Measurements from ENCODE around the gene RNU6-7. TPM values are rescaled to one million over a fixed set of nuclear protein-coding genes. Genes with fewer than 3 reads are reported as not detected.

Gene RNU6-7
- total and polyA plus RNA-seq, 10 of the 15 experiments (the other 5 are each of a cell fraction or from before 2014, with no cell fraction given): not detected

- no peak for TF ChIP-seq ELK1 (IDR thresholded peaks at IDR 0.05; ENCODE audit: low read depth, low read length)
- TF ChIP-seq NRF1 (conservative IDR thresholded peaks at IDR 0.05; ENCODE audit: low read depth, low read length): peak; percentile 44; the same call in 1 of the 2 replicates
- no peak for TF ChIP-seq NFYB (IDR thresholded peaks at IDR 0.05; ENCODE audit: insufficient read depth, low read depth, low read length)
- no peak for TF ChIP-seq NFIC (IDR thresholded peaks at IDR 0.05; ENCODE audit: low read depth, low read length)
- TF ChIP-seq EGR1 (IDR thresholded peaks at IDR 0.05; ENCODE audit: borderline replicate concordance in 1 of 2, low read depth in 2 of 2, low read length in 2 of 2): no peak
- no peak for TF ChIP-seq TBL1XR1 (IDR thresholded peaks at IDR 0.05; ENCODE audit: low read depth, low read length)
- TF ChIP-seq ZZZ3 (IDR thresholded peaks at IDR 0.05; ENCODE audit: control insufficient read depth, insufficient read length, low read depth): no peak
- TF ChIP-seq ZNF622 (IDR thresholded peaks at IDR 0.05): no peak
- TF ChIP-seq JUNB (IDR thresholded peaks at IDR 0.05): no peak
- peak; percentile 25; the same call in 1 of the 2 replicates for TF ChIP-seq POLR2A (IDR thresholded peaks at IDR 0.05; ENCODE audit: low read depth, low read length)
- no peak for TF ChIP-seq RB1 (IDR thresholded peaks at IDR 0.05; ENCODE audit: borderline replicate concordance)
- 0 out of 4 replicates have a peak, but pooled peaks of 1 of the 2 experiments have one; percentile 1 for TF ChIP-seq EP300 (IDR thresholded peaks at IDR 0.05; ENCODE audit: borderline replicate concordance in 1 of 2, control insufficient read depth in 1 of 2, low read depth in 2 of 2, low read length in 2 of 2)
- no peak for TF ChIP-seq WRNIP1 (IDR thresholded peaks at IDR 0.05; ENCODE audit: borderline replicate concordance, low read depth, low read length)
- TF ChIP-seq HDAC6 (IDR thresholded peaks at IDR 0.05; ENCODE audit: unreplicated experiment): no peak
- no peak for TF ChIP-seq RCOR1 (conservative IDR thresholded peaks at IDR 0.05; ENCODE audit: low read depth, low read length)
- no peak for TF ChIP-seq SMC3 (IDR thresholded peaks at IDR 0.05; ENCODE audit: borderline replicate concordance, low read length)
- no peak for TF ChIP-seq NBN (IDR thresholded peaks at IDR 0.05)
- no peak for TF ChIP-seq SP1 (IDR thresholded peaks at IDR 0.05; ENCODE audit: low read depth, low read length)
- no peak for TF ChIP-seq CREB1 (IDR thresholded peaks at IDR 0.05; ENCODE audit: low read depth)
- TF ChIP-seq ZBED1 (IDR thresholded peaks at IDR 0.05; ENCODE audit: borderline replicate concordance): no peak
- TF ChIP-seq ATF7 (IDR thresholded peaks at IDR 0.05; ENCODE audit: low read depth): no peak
- TF ChIP-seq ZNF592 (IDR thresholded peaks at IDR 0.05): no peak
- no peak for TF ChIP-seq RFX5 (IDR thresholded peaks at IDR 0.05; ENCODE audit: low read depth, low read length)
- no peak for TF ChIP-seq YY1 (IDR thresholded peaks at IDR 0.05; ENCODE audit: low read depth, low read length)
- TF ChIP-seq PBX3 (IDR thresholded peaks at IDR 0.05; ENCODE audit: insufficient replicate concordance, low read depth, low read length): no peak
- TF ChIP-seq BHLHE40 (IDR thresholded peaks at IDR 0.05; ENCODE audit: borderline replicate concordance in 1 of 2, low read depth in 2 of 2, low read length in 1 of 2): peak in 1 of 2 experiments; percentile 59; a peak in 2 of 4 replicates
- TF ChIP-seq KLF5 (IDR thresholded peaks at IDR 0.05; ENCODE audit: partially characterized antibody): no peak
These were observed 541 bp upstream of the RNU6-7 start (continued) for GRCh38 chr14:32201193-32201815.

Measured in GM12878 (cell line).